Measurements from ENCODE around the gene RBKS. TPM values are rescaled to one million over a fixed set of nuclear protein-coding genes. Genes with fewer than 3 reads are reported as not detected.

RBKS gene
- total RNA-seq, 1 donor from 2014 or later = 0.83 TPM

DNA sequence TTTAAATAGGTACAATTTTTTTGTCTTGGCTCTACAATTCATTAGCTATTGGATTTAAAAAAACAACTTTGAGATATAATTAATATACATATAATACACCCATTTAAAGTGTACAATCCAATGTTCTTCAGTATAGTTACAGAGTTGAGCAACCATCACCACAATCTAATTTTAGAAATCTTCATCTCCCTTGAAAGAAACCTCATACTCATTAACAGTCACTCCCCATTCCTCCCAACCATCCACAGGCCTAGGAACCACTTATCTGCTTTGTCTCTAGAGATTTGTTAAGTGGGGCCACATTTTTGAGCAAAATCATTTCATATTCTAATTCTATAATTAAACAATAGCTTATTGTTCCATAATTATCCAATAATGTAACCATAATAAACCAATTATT is 86.0 kb downstream of the RBKS start:
- TF ChIP-seq CTCF (IDR thresholded peaks at IDR 0.05) = no peak
- Mint-ChIP-seq H3K4me1 (ENCODE audit: unreplicated experiment) (peaks cover 27% of the 10 kb centered on the region), H3K27ac (ENCODE audit: unreplicated experiment) (no peak overlapping the region), H3K4me3 (ENCODE audit: unreplicated experiment) (no peak overlapping the region), H3K27me3 (ENCODE audit: unreplicated experiment) (no peaks in the 10 kb centered on the region), H3K9me3 (ENCODE audit: unreplicated experiment) (no peaks in the 10 kb centered on the region), H3K36me3 (ENCODE audit: unreplicated experiment) (no peaks in the 10 kb centered on the region)
- no peak for DNase-seq (ENCODE audit: extremely low spot score, unreplicated experiment)

DNA sequence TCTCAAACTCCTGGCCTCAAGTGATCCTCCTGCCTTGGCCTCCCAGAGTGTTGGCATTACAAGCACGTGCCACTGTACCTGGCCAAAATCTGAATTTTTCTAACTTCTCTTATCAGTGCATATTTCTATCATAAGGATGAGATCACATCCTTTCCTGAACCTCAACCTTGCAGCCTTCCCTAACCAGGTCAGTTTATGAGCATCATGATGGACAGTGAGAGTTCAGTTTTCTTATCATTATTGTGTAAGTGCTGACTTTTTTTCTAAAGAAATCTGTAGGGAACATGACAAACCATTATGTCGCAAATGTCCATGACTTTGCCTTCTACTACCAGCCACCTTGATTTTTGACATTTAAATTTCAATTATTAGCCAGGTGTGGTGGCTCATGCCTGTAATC is 87.1 kb downstream of the RBKS start:
- Mint-ChIP-seq H3K9me3 (ENCODE audit: unreplicated experiment) (no peaks in the 10 kb centered on the region), H3K27ac (ENCODE audit: unreplicated experiment) (no peak overlapping the region), H3K4me3 (ENCODE audit: unreplicated experiment) (no peak overlapping the region), H3K27me3 (ENCODE audit: unreplicated experiment) (no peaks in the 10 kb centered on the region), H3K36me3 (ENCODE audit: unreplicated experiment) (no peaks in the 10 kb centered on the region), H3K4me1 (ENCODE audit: unreplicated experiment) (peaks cover 37% of the 10 kb centered on the region)
- TF ChIP-seq CTCF (IDR thresholded peaks at IDR 0.05) = no peak
- DNase-seq (ENCODE audit: extremely low spot score, unreplicated experiment) = no peak

DNA sequence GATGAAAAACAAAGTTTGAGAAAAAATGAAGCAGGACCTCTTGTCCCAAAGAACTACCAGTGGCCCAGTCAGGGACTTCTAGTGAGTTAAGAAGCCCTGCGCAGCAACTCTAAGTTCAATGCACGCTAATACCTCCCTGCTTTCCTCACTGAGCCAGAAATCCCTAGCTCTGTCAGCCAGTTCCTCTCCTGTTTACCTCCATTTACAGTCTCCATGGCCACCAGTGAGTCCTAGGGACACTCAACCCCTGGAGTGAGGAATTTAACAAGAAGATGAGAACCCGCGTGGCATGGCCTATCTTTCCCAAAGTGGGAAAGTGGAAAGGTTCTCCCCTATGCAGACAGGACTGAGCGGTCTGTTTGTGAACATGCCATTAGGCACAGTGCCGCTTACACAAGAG is 87.6 kb downstream of the RBKS start:
- no peaks in the 10 kb centered on the region for H3K36me3 Mint-ChIP-seq (ENCODE audit: unreplicated experiment)
- no peaks in the 10 kb centered on the region for H3K9me3 Mint-ChIP-seq (ENCODE audit: unreplicated experiment)
- H3K4me1 Mint-ChIP-seq (ENCODE audit: unreplicated experiment) = peaks cover 41% of the 10 kb centered on the region
- no peak for DNase-seq (ENCODE audit: extremely low spot score, unreplicated experiment)
- no peak overlapping the region for H3K4me3 Mint-ChIP-seq (ENCODE audit: unreplicated experiment)
- no peaks in the 10 kb centered on the region for H3K27me3 Mint-ChIP-seq (ENCODE audit: unreplicated experiment)
- no peak overlapping the region for H3K27ac Mint-ChIP-seq (ENCODE audit: unreplicated experiment)
- TF ChIP-seq CTCF (IDR thresholded peaks at IDR 0.05) = no peak

DNA sequence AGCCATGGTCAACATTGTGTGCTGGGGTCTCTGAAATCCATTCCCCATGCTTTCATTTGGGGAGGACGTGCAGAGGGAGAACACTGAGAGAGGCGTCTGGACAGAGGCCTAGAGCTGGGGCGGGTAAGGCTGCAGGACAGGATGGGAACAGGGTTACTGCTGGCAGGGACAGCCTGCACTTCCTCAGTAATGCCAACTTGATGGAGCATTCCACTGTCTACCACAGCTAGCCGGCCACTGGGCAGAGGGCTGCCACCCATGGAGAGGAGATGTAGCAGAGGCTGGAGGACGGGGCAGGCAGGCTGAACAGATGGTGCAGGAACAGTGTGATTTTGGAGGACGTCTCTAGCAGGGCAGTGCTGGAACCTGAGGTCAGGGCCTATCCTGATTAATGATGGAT is 89.3 kb downstream of the RBKS start:
- TF ChIP-seq CTCF (IDR thresholded peaks at IDR 0.05) = no peak
- H3K36me3 Mint-ChIP-seq (ENCODE audit: unreplicated experiment) = no peaks in the 10 kb centered on the region
- DNase-seq (ENCODE audit: extremely low spot score, unreplicated experiment) = no peak
- H3K9me3 Mint-ChIP-seq (ENCODE audit: unreplicated experiment) = no peaks in the 10 kb centered on the region
- no peaks in the 10 kb centered on the region for H3K27me3 Mint-ChIP-seq (ENCODE audit: unreplicated experiment)
- peak overlapping the region; percentile 94 for H3K27ac Mint-ChIP-seq (ENCODE audit: unreplicated experiment)
- no peak overlapping the region for H3K4me3 Mint-ChIP-seq (ENCODE audit: unreplicated experiment)
- peaks cover 48% of the 10 kb centered on the region for H3K4me1 Mint-ChIP-seq (ENCODE audit: unreplicated experiment)

- Mint-ChIP-seq H3K27ac (ENCODE audit: unreplicated experiment) (peak overlapping the region; percentile 94), H3K9me3 (ENCODE audit: unreplicated experiment) (no peaks in the 10 kb centered on the region), H3K4me1 (ENCODE audit: unreplicated experiment) (peaks cover 53% of the 10 kb centered on the region), H3K4me3 (ENCODE audit: unreplicated experiment) (peak overlapping the region; percentile 28), H3K36me3 (ENCODE audit: unreplicated experiment) (no peaks in the 10 kb centered on the region), H3K27me3 (ENCODE audit: unreplicated experiment) (no peaks in the 10 kb centered on the region)
- DNase-seq (ENCODE audit: extremely low spot score, unreplicated experiment) = no peak
- TF ChIP-seq CTCF (IDR thresholded peaks at IDR 0.05) = no peak
Measured at GRCh38 chr2:27799646-27800010, 90.6 kb downstream of the RBKS start.
